Tibial artery (tissue), 4 donors: ENCODE data around the gene GFER.
"Not testable (repeated sequence)": the region's sequence is repeated elsewhere in the genome, so short reads cannot be mapped to it uniquely, and the experiment has no call there.

Source experiments
- DNase-seq, 2 donors: peaks; one replicate each; pipeline ENCODE4 v3.0.0-alpha.2; 2019
- H3K27ac ChIP-seq, 2 donors: fragments of 200-600 bp; sonication (generic) in 1 of 2; 1 replicate in 1 of 2; 2 replicates in 1 of 2; pipeline ENCODE4 v1.5.1; 2018 to 2019; ENCODE audit warnings: mild to moderate bottlenecking in 1 of 2
- H3K27me3 ChIP-seq, 2 donors: fragments of 200-600 bp; sonication (generic) in 1 of 2; one replicate each; pipeline versions ENCODE4 v1.5.1 to v1.6.0; 2016 to 2019
- H3K36me3 ChIP-seq, 3 donors: fragments of 200-600 bp; sonication (generic) in 2 of 3; one replicate each; pipeline ENCODE4 v1.5.1; 2016 to 2019; ENCODE audit warnings: mild to moderate bottlenecking in 2 of 3
- H3K4me1 ChIP-seq, 4 donors: fragments of 200-600 bp; sonication (generic) in 2 of 4; 1 replicate in 3 of 4; 2 replicates in 1 of 4; pipeline ENCODE4 v1.5.1; 2016 to 2019
- H3K4me3 ChIP-seq, 2 donors: fragments of 200-600 bp; sonication (generic) in 1 of 2; 1 replicate in 1 of 2; 2 replicates in 1 of 2; pipeline ENCODE4 v1.5.1; 2018 to 2019; ENCODE audit warnings: mild to moderate bottlenecking in 2 of 2
- H3K9me3 ChIP-seq, 3 donors: fragments of 200-600 bp; sonication (generic) in 1 of 3; one replicate each; pipeline ENCODE4 v1.5.1; 2016 to 2019
- intact Hi-C: fragments of 100-400 bp; cut with DNase I; formaldehyde crosslinking; loops from one replicate; pipeline ENCODE4 v1.15.0; 2023; ENCODE audit warnings: low total_unique reads
- TF ChIP-seq, protein P1 (sequence below), 2 experiments: fragments of 200-600 bp in 1 of 2; fragments of 450-650 bp in 1 of 2; IDR thresholded peaks; one replicate each; pipeline ENCODE4 v1.5.1; 2017 to 2019; ENCODE audit warnings: antibody characterized with exemption in 2 of 2, mild to moderate bottlenecking in 1 of 2, moderate library complexity in 1 of 2

The GFER gene

DNA sequence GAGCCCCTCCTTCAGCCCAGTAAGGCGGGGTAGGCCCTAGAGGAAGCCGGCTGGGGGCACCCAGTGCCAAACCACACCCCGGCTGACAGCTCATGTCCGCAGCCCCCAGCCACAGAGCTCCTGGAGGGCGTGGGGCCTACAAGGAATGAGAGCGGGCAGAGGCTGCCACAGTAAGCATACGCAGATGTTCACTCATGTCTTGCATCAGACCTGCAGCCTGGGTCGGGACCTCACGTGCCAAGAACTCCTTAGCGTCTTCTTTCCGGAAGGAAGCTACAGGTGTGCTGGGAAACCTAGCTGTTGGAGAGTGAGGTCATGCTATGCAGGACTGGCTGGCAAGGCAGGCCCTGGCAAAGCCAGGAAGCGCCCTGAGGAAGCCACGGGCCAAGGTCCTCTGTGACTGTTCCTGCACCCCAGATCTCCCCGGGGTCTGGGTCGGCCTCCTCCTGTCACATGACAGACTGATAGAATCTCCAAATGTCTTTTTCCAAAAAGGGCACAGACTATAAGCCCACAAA lies 24.1 kb downstream of the GFER start:
- Histone ChIP-seq H3K4me1 (peaks cover 0 to 62% (median 59%) of the 10 kb centered on the region in 4 donors), H3K27me3 (no peaks in the 10 kb centered on the region), H3K4me3 (peak overlapping the region; percentile 90 to 99), H3K36me3 (peaks cover 4 to 13% (median 5%) of the 10 kb centered on the region in 3 donors), H3K9me3 (no peaks in the 10 kb centered on the region), H3K27ac (no peak overlapping the region)
- TF ChIP-seq, protein P1, sequence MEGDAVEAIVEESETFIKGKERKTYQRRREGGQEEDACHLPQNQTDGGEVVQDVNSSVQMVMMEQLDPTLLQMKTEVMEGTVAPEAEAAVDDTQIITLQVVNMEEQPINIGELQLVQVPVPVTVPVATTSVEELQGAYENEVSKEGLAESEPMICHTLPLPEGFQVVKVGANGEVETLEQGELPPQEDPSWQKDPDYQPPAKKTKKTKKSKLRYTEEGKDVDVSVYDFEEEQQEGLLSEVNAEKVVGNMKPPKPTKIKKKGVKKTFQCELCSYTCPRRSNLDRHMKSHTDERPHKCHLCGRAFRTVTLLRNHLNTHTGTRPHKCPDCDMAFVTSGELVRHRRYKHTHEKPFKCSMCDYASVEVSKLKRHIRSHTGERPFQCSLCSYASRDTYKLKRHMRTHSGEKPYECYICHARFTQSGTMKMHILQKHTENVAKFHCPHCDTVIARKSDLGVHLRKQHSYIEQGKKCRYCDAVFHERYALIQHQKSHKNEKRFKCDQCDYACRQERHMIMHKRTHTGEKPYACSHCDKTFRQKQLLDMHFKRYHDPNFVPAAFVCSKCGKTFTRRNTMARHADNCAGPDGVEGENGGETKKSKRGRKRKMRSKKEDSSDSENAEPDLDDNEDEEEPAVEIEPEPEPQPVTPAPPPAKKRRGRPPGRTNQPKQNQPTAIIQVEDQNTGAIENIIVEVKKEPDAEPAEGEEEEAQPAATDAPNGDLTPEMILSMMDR (IDR thresholded peaks at IDR 0.05) = no peak
- intact Hi-C loops = no loop called here
- no peak for DNase-seq

DNA sequence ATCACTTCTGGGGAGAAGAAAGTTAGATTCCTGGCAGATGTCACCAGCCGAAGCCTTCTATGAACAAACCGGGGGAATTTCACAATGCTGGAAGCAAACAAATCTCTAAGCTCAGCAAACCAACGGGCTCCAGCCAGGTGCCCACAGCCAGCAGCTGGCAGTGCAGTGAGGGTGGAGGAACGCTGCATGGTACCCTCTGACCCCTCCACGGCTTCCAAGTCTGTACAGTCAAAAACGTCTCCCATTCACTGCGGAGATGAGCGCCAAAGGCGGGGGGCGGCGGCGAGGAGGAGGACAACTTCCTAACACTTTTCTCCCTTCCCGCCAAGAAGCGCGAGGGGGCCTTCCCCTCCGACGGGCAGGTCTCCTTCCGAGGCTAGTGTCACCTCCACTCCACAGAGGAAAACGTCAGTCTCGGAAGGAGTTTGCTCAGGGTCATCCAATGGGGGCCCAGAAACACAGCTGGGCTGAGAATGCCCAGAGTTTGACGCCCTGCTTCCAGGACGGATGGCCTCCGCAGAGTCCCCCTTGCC lies 24.7 kb downstream of the GFER start:
- Histone ChIP-seq H3K4me3 (peak overlapping the region; percentile 90 to 99), H3K27me3 (no peaks in the 10 kb centered on the region), H3K4me1 (peaks cover 0 to 60% (median 58%) of the 10 kb centered on the region in 4 donors), H3K36me3 (peaks cover 0 to 6% (median 0%) of the 10 kb centered on the region in 3 donors), H3K9me3 (no peaks in the 10 kb centered on the region), H3K27ac (peak overlapping the region; percentile 76 to 84)
- TF ChIP-seq, protein P1 (IDR thresholded peaks at IDR 0.05) = no peak
- no peak for DNase-seq
- intact Hi-C loops = no loop called here

DNA sequence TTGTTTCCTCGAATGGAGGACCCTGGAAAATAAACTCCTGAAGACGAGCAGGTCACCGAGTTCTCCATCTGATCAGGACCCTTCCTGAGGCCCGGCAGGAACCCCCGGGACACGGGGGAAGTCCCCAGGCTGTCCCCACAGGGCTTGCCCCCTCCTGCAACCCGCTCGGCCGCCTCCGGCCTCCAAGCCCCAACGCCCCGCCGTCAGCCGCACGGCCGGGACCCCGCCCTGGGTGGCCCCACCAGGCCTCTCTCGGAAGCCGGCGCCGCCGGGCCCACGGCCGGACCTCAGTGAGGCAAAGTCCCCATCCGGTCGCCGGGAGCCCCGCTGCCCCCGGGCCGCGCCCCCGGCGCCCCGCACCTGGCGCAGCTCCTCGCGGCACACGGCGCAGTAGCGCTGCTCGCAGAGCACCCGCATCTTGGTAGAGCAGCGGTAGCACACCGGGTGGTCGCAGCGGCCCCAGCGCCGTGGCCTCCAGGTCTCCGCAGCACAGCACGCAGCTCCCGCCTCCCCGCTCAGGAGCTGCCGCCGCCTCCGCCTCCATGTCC lies 25.2 kb downstream of the GFER start:
- intact Hi-C loops = no loop called here
- Histone ChIP-seq H3K36me3 (peaks cover 0 to 6% (median 0%) of the 10 kb centered on the region in 3 donors), H3K4me3 (peak overlapping the region; percentile 90 to 99), H3K4me1 (peaks cover 0 to 55% (median 53%) of the 10 kb centered on the region in 4 donors), H3K27ac (peak overlapping the region; percentile 76 to 84), H3K27me3 (no peaks in the 10 kb centered on the region), H3K9me3 (no peaks in the 10 kb centered on the region)
- TF ChIP-seq, protein P1 (IDR thresholded peaks at IDR 0.05) = no peak
- no peak for DNase-seq

DNA sequence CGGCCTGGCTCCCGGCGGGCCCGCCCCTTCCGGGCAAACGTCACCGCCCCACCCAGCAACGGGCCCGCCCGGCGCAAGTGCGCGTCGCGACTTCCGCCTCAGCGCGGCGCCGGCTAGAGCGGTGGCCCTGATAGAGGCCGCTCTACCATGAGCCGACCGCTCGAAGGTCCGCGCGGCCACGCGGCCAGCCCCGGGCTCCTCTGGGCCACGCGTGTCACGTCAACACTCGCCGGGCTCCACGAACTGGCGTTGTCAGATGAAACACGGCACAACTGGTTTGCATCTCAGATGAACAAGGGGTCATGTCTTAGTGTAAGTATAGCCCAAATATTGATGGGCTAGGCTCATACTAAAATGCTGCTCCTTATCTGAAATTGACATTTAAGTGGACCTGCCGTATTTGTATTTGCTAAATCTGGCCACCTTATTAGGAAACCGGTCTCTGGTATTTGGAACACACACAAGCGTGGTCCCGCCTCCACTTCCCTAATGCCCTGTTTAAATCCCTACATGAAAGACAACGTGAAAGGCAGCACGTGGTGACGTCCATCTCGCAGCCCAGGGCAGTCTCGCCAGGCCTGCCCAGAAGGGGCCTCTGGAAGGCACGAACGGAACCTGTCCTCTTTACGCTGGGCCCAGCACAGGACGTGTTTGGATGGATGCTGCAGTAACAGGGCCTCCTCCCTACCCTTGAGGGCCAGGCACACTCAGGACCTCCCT lies 26.0 kb downstream of the GFER start, which contains the start of gene ZNF598:
Gene ZNF598 (minus strand): TSS at position 31 of the 720 bp plus-strand sequence.
- peak within 1 kb of the TSS; percentile 90 to 99 for H3K4me3 ChIP-seq
- DNase-seq = peak; percentile 77 to 90
- H3K27ac ChIP-seq = peak within 1 kb of the TSS; percentile 84 to 92
- intact Hi-C loops = no loop called here
- H3K27me3 ChIP-seq = no peaks in the 10 kb centered on the region
- H3K9me3 ChIP-seq = no peaks in the 10 kb centered on the region
- TF ChIP-seq, protein P1 (IDR thresholded peaks at IDR 0.05) = peak in 1 of 2 experiments; percentile 12
- peaks cover 0 to 48% (median 47%) of the 10 kb centered on the region in 4 donors for H3K4me1 ChIP-seq
- H3K36me3 ChIP-seq = peaks cover 0 to 6% (median 0%) of the 10 kb centered on the region in 3 donors

DNA sequence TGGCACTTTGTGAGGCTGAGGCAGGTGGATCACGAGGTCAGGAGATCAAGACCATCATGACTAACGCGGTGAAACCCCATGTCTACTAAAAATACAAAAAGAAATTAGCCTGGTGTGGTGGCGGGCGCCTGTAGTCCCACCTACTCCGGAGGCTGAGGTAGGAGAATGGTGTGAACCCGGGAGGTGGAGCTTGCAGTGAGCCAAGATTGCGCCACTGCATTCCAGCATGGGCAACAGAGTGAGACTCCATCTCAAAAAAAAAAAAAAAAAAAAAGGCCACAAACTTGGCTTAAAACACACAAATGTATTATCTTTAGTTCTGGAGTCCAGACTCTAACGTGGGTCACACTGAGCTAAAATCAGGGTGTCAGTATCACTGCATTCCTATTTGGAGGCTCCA lies 27.7 kb downstream of the GFER start:
- DNase-seq, H3K27ac ChIP-seq, H3K36me3 ChIP-seq, intact Hi-C loops, H3K27me3 ChIP-seq, H3K9me3 ChIP-seq, H3K4me3 ChIP-seq: not testable (repeated sequence)
- peaks cover 0 to 33% (median 30%) of the 10 kb centered on the region in 4 donors for H3K4me1 ChIP-seq

DNA sequence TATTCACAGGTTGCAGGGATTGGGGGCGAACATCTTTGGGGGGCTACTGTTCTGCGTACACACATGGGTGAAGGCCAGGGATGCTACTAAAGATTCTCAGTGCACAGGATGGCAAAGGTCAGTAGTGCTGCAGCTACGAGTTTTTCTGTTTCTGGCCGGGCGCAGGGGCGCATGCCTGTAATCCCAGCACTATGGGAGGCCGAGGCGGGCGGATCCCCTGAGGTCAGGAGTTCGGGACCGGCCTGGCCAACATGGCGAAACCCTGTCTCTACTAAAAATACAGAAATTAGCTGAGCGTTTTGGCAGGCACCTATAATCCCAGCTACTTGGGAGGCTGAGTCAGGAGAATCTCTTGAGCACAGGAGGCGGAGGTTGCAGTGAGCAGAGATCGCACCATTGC lies 29.5 kb downstream of the GFER start:
- no peaks in the 10 kb centered on the region for H3K9me3 ChIP-seq
- no peaks in the 10 kb centered on the region for H3K36me3 ChIP-seq
- H3K4me1 ChIP-seq = peaks cover 0 to 15% (median 12%) of the 10 kb centered on the region in 4 donors
- H3K4me3 ChIP-seq = no peak overlapping the region
- H3K27ac ChIP-seq = no peak overlapping the region
- H3K27me3 ChIP-seq = peaks cover 0 to 11% of the 10 kb centered on the region in 2 donors
- intact Hi-C loops = no loop called here
- TF ChIP-seq, protein P1 (IDR thresholded peaks at IDR 0.05) = no peak
- DNase-seq = no peak
